Measurements from ENCODE around the gene FEM1C.

FEM1C gene

DNA sequence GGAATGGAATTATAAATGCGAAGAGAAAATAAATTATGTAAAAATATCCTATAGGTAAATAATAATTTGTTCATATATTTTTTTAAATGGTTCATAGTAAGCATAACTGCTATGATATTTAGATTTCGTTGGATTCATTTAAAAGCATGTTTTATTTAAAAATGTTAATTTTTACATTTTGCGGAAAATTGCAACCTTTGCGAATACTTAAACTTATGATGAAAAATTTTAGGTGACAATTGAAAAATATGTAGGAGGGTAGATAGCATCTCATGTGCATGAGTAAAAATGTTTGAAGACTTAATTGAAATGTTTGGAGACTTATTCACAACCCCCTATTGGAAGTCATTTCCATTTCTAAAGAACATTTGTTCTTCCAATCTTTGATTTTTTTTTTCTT is 4.1 kb upstream of the FEM1C start:
- Mint-ChIP-seq H3K27me3 (no peaks in the 10 kb centered on the region), H3K4me3 (no peak overlapping the region), H3K27ac (no peak overlapping the region), H3K9me3 (no peaks in the 10 kb centered on the region), H3K4me1 (no peaks in the 10 kb centered on the region), H3K36me3 (no peaks in the 10 kb centered on the region)
- no peak for DNase-seq (ENCODE audit: low spot score in 2 of 2)
- no peak for ATAC-seq (ENCODE audit: low read depth)

DNA sequence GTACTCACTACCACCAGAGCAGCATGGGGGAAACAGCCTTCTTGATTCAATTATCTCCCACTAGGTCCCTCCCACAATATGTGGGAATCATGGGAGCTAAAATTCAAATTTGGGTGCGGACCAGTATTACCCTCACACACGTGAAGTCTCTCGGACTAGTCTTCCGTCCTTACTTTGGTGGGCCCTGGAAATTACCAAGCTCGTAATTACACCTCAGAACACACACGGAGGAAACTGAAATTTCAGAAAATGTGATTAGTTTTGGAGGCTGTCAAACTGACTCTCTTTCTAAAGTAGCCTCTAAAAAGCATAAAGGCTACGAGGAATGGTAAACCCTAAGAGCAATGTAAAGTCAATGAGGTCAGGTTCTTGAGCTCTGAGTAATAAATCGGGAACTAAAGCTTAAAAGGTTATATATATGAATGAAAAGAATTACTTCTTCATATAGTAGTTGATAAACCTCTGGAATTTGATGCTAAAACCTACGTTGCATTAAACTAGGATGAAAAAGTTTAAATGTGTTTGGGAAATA is 842 bp upstream of the FEM1C start:
- Mint-ChIP-seq H3K4me1 (peaks cover 20% of the 10 kb centered on the region), H3K9me3 (no peaks in the 10 kb centered on the region), H3K4me3 (peak overlapping the region; percentile 97), H3K27ac (peak overlapping the region; percentile 96), H3K27me3 (no peaks in the 10 kb centered on the region), H3K36me3 (peaks cover under 1% of the 10 kb centered on the region)
- no peak for ATAC-seq (ENCODE audit: low read depth)
- DNase-seq (ENCODE audit: low spot score in 2 of 2): no peak

DNA sequence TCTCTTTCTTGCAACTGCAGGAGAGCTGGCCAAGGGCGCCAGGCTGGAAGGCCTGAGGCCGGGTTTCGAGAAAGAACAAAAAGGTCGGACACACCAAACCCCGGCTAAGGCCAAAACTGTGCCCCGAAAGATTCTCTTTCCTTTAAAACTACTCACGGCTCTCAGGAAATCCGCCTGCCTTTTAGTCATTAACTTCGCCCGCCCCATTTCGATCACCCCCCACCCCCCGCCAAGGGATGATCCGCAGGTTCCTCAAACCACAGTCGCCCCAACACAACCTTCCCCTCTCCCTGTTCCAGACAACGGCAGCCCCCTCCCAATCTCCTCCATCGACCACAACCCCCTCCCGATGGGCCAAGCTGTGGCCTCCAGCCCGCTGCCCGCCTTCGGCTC is 536 bp downstream of the FEM1C start:
- Mint-ChIP-seq H3K36me3 (peaks cover 10% of the 10 kb centered on the region), H3K9me3 (no peaks in the 10 kb centered on the region), H3K4me3 (peak overlapping the region; percentile 97), H3K27me3 (no peaks in the 10 kb centered on the region), H3K27ac (peak overlapping the region; percentile 96), H3K4me1 (peaks cover 33% of the 10 kb centered on the region)
- DNase-seq (ENCODE audit: low spot score in 2 of 2) (peak in 1 of 2 donors; percentile 30), ATAC-seq (ENCODE audit: low read depth) (peak; percentile 31)

DNA sequence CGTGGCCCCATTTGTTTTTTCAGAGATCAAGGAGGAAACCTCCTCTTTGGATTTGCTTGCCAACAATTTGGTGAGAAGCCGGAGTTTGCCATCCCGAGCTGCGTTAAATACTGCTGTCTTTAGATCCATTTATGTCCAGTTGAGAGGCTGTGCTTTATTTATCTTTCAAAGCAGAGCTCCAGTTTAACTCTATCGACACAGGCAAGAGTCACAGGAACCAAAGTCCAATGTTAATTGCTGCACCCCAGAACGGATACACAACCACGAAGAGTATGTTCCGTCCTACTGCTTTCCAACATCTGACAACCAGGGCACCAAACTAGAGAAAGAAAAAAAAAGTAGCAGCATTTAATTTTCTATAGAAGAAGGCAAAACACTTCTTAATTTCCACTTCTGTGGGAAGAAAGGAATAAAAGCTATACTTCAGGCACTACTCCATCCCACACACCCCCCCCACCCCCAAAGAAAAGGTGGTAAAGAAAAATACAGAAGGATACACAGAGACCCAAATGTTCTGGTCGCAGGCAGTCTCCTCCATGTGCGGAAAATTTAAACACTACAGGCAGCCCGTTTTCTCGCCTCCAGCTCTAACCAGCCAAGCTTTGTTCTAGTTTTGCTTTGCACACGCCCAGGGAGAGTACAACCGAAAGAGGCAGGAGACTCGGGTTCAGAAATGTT is 1.1 kb downstream of the FEM1C start:
- peaks cover 16% of the 10 kb centered on the region for H3K36me3 Mint-ChIP-seq
- H3K9me3 Mint-ChIP-seq: no peaks in the 10 kb centered on the region

DNA sequence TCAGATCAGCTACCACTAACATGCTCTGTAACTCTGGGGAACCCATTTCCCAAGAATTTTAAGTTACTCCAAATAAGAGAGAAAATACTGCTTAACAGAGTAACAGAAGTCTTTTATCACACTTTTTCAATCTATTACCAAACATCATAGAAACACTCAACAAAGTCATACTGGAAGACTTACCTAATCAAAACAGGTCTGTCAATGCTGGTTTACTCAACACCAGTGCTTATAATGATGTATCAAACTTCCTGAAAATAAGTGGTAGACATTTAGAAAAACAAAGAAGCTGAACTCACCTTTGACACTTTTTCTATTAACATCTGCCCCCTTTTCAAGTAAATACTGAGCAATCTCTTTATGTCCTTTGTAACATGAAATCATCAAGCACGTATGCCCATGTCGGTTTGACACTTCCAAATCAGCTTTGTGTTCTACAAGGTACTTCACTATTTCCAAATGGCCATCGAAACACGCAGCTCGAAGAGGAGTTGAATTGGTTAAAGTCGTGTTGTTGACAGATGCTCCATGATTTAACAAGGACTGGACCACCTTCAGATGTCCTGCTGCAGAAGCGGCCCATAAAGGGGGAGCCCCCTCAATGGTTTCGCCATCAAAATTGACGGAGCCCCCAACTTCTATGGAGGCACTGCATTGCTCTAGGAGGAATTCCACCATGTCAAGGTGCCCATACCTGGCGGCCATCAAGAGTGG is 1.8 kb downstream of the FEM1C start:
- H3K36me3 Mint-ChIP-seq: peaks cover 20% of the 10 kb centered on the region
- H3K27me3 Mint-ChIP-seq: no peaks in the 10 kb centered on the region

More for the DNA sequence above, 1.1 kb downstream of the FEM1C start:
- Mint-ChIP-seq H3K4me3 (peak overlapping the region; percentile 97), H3K4me1 (peaks cover 37% of the 10 kb centered on the region), H3K27ac (peak overlapping the region; percentile 96), H3K27me3 (no peaks in the 10 kb centered on the region)
- no peak for DNase-seq (ENCODE audit: low spot score in 2 of 2)
- ATAC-seq (ENCODE audit: low read depth): peak; percentile 25

DNA sequence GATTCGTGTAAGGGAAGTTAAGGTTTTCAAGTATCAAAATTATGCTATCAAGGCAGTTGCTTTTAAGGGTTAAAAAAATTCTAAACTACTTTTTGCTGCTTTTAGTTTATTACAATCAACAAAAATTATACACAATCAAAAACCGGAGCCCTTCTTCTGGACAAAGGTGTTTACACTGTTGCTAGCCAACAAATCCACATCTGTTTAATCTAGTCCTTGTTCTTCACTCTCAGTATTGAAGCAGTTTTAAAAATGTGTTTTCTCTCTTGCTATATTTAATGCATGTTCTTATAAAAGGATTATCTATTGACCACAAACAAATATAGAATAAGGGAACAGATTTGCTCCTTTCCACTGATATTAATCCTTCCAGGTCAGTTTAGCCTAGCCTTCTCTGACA is 2.5 kb downstream of the FEM1C start:
- ATAC-seq (ENCODE audit: low read depth): no peak
- Mint-ChIP-seq H3K4me3 (peak overlapping the region; percentile 97), H3K27ac (peak overlapping the region; percentile 96), H3K27me3 (no peaks in the 10 kb centered on the region), H3K4me1 (peaks cover 46% of the 10 kb centered on the region), H3K9me3 (no peaks in the 10 kb centered on the region), H3K36me3 (peaks cover 23% of the 10 kb centered on the region)
- no peak for DNase-seq (ENCODE audit: low spot score in 2 of 2)

More for the DNA sequence above, 1.8 kb downstream of the FEM1C start:
- no peaks in the 10 kb centered on the region for H3K9me3 Mint-ChIP-seq
- H3K4me3 Mint-ChIP-seq: peak overlapping the region; percentile 97
- no peak for ATAC-seq (ENCODE audit: low read depth)
- peaks cover 43% of the 10 kb centered on the region for H3K4me1 Mint-ChIP-seq
- no peak for DNase-seq (ENCODE audit: low spot score in 2 of 2)
- peak overlapping the region; percentile 96 for H3K27ac Mint-ChIP-seq

DNA sequence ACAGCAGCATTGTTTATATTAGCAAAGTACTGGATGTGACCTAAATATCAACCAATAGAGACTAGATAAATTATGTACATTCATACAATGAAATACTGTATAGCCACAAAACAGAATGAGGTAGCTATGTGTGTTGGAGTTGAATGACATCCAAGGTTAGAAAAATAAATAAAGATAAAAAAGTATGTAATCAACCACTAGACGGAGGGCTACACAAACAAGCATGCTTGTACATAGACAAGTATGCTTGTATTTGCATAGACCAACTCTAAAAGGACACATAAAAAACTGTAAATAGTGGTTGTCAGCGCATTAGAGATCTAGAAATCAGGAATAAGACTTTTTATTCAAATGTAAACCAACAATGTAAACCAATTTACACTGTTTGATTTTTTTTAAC is 3.0 kb downstream of the FEM1C start:
- Mint-ChIP-seq H3K9me3 (no peaks in the 10 kb centered on the region), H3K27ac (peak overlapping the region; percentile 96), H3K36me3 (peaks cover 28% of the 10 kb centered on the region), H3K4me3 (peak overlapping the region; percentile 97), H3K27me3 (no peaks in the 10 kb centered on the region), H3K4me1 (peaks cover 50% of the 10 kb centered on the region)
- DNase-seq (ENCODE audit: low spot score in 2 of 2): no peak
- ATAC-seq (ENCODE audit: low read depth): no peak

DNA sequence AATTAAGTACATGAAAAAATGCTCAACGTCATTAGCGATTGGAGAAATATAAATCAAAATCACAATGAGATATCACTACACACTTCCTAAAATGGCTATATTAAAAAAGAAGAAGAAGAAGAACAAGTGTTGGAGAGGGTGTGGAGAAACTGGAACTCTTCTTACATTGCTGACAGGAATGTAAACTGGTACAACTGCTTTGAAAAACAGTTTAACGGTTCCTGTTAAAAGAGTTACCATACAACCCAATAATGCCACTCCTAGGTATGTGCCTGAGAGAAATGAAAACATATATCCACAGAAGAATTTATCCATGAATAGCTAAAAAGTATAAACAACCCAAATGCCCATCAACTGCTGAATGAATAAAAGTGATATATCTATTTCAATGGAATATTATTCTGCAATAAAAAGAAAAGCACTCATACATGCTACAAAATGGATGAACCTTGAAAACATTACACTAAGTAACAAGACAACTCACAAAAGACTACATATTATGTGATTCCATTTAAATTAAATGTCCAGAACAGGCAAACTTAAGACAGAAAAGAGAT is 9.0 kb downstream of the FEM1C start:
- Mint-ChIP-seq H3K36me3 (peaks cover 42% of the 10 kb centered on the region), H3K4me1 (peaks cover 55% of the 10 kb centered on the region), H3K9me3 (peaks cover 2% of the 10 kb centered on the region), H3K4me3 (peak overlapping the region; percentile 62), H3K27me3 (no peaks in the 10 kb centered on the region), H3K27ac (no peak overlapping the region)
- DNase-seq (ENCODE audit: low spot score in 2 of 2) (no peak), ATAC-seq (ENCODE audit: low read depth) (no peak)

DNA sequence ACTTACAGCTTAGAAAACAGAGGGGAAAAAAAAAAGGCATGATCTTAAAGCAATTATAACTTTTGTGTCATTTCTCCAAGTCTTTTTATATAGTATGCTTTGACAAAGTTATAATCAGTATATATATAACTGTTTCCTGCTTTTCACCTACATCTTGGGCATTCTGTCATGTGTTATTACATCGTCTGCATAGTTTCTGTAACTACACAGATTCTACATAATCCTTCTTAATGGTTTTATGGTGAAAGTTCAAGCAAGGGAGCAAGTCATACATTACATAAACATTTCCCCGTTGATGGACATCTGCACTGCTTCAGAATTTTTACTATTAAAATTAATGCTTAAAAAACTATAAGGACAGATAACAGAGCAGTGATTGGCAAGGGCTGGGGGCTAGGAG is 12.1 kb downstream of the FEM1C start:
- H3K27ac Mint-ChIP-seq: no peak overlapping the region
- H3K4me3 Mint-ChIP-seq: no peak overlapping the region
- ATAC-seq (ENCODE audit: low read depth) (no peak), DNase-seq (ENCODE audit: low spot score in 2 of 2) (no peak)
- H3K27me3 Mint-ChIP-seq: no peaks in the 10 kb centered on the region
- H3K36me3 Mint-ChIP-seq: peaks cover 22% of the 10 kb centered on the region
- peaks cover 2% of the 10 kb centered on the region for H3K9me3 Mint-ChIP-seq
- H3K4me1 Mint-ChIP-seq: peaks cover 44% of the 10 kb centered on the region

DNA sequence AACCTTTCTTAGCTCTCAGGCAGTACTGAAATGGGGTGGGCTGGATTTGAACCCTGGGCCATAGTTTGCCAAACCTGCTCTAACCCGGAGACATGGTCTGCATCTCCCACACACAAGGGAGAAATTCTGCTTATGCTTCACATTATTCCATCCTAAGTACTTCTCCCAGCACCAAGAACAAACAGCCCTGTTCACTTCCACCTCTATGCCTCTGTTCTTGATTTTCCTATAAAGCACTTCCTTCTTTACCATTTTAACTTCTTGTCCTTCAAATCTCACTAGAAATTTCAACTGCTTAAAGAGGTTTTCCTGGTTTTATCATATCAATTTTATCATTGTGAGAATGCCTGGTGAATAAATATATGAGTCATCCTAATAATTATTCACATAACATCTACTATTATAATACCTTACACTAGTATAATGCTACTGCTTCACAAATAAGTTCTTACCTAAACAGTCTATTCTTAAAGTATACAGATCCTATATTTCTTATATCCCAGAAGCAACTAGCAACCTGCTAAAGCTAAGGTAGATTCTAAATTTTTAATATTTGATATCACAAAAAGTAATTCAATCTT is 12.7 kb downstream of the FEM1C start:
- H3K36me3 Mint-ChIP-seq: peaks cover 17% of the 10 kb centered on the region
- peaks cover 2% of the 10 kb centered on the region for H3K9me3 Mint-ChIP-seq
- no peak overlapping the region for H3K27ac Mint-ChIP-seq
- H3K4me1 Mint-ChIP-seq: peaks cover 38% of the 10 kb centered on the region
- ATAC-seq (ENCODE audit: low read depth) (no peak), DNase-seq (ENCODE audit: low spot score in 2 of 2) (no peak)
- no peaks in the 10 kb centered on the region for H3K27me3 Mint-ChIP-seq
- H3K4me3 Mint-ChIP-seq: no peak overlapping the region

DNA sequence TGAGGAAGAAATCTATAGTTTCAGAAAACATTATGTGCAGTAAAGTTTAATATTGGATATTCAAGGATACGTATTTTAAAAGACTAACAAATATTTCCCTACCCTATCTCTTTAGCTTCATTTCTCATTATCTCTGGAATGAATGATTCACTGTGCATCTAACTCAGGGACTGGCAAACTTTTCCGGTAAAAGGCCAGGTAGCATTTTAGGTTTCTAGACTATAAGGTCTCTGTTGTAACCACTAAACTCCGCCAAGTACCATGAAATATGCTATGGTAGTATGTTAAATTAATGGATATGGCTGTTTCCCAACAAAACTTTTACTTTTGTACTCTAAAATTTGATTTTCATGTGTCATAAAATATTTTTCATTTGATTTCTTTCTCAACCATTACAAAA is 13.2 kb downstream of the FEM1C start:
- Mint-ChIP-seq H3K9me3 (peaks cover 2% of the 10 kb centered on the region), H3K4me3 (no peak overlapping the region), H3K4me1 (peaks cover 35% of the 10 kb centered on the region), H3K27me3 (no peaks in the 10 kb centered on the region), H3K36me3 (peaks cover 12% of the 10 kb centered on the region), H3K27ac (no peak overlapping the region)
- ATAC-seq (ENCODE audit: low read depth) (no peak), DNase-seq (ENCODE audit: low spot score in 2 of 2) (no peak)

DNA sequence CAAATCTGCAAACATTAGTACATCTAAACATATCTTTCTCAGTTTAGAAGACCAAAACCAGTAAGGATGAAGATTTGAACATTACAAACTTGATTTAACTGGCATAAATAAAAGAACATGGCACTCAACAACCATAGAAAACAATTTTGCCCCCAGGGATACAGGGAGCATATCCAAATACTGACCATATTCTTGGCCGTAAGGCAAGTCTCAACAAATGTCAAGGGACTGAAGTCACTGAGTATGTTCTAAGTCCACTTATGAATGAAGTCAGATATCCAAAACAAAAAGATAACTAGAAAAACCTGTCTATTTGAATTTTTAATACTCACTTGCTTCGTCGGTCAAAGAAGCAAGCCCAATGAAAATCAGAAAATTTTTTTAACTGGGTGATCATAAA is 14.1 kb downstream of the FEM1C start:
- Mint-ChIP-seq H3K27ac (no peak overlapping the region), H3K4me1 (peaks cover 29% of the 10 kb centered on the region), H3K9me3 (peaks cover 2% of the 10 kb centered on the region), H3K4me3 (no peak overlapping the region), H3K27me3 (no peaks in the 10 kb centered on the region), H3K36me3 (peaks cover 6% of the 10 kb centered on the region)
- DNase-seq (ENCODE audit: low spot score in 2 of 2) (no peak), ATAC-seq (ENCODE audit: low read depth) (no peak)

DNA sequence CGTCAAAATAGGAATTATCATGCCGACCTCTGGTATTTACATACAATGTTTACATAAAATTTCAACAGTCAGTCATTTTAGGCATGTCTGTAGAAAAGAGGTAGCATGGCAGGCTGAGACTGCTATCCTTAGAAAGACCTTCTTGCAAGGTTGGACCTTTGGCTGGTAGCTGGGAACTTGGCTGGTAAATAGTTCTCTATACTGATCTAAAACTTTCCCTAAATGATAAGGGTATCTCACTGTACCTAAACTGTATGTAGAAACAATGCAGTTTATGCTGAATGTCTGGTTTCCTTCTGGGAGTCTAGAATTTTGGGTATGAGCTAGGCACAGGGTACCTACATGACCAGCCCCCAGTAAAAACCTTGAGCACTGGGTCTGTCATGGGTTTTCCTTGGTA is 18.0 kb downstream of the FEM1C start:
- H3K27me3 Mint-ChIP-seq: no peaks in the 10 kb centered on the region
- H3K36me3 Mint-ChIP-seq: peaks cover 11% of the 10 kb centered on the region
- no peaks in the 10 kb centered on the region for H3K9me3 Mint-ChIP-seq
- no peak overlapping the region for H3K27ac Mint-ChIP-seq
- H3K4me3 Mint-ChIP-seq: no peak overlapping the region
- DNase-seq (ENCODE audit: low spot score in 2 of 2): no peak
- peaks cover 28% of the 10 kb centered on the region for H3K4me1 Mint-ChIP-seq
- no peak for ATAC-seq (ENCODE audit: low read depth)

DNA sequence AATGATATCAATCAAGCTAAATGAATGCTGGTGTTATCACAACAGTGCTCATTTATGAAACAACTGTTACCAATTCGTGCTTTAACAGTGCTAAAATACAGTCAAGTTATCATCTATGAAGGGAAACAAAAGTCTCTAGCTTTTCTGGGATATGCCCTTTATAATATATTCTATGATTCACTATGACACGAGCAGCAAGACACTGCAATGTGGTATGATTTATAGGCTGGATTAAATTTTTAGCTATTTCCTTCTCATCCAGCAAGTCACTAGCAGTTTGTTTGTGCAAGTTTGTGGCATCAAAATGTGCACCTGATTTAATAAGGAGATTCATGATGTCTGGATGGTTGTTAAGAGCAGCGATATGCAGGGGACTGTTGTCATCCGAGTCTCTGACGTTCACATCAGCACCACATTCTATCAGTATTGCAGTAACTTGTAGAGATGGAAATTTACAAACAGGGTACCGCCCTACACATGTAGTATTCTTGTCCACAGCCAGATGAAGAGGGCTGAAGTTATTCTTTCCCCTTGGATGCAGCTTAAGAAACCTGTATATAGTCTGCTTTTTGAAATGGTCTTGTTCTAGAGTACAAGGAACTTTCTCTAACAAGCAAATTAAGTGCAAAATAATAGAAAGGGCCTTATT is 20.3 kb downstream of the FEM1C start:
- DNase-seq (ENCODE audit: low spot score in 2 of 2) (no peak), ATAC-seq (ENCODE audit: low read depth) (no peak)
- H3K4me1 Mint-ChIP-seq: peaks cover 23% of the 10 kb centered on the region
- H3K27me3 Mint-ChIP-seq: no peaks in the 10 kb centered on the region
- H3K9me3 Mint-ChIP-seq: no peaks in the 10 kb centered on the region
- no peak overlapping the region for H3K27ac Mint-ChIP-seq
- H3K36me3 Mint-ChIP-seq: peaks cover 13% of the 10 kb centered on the region
- no peak overlapping the region for H3K4me3 Mint-ChIP-seq

Data from memory B cell (primary cell).